ENCODE results near the gene FBF1. TPM values are rescaled to one million over a fixed set of nuclear protein-coding genes. Genes with fewer than 3 reads are reported as not detected.

The FBF1 gene
- total RNA-seq, 1 donor from 2014 or later: 2.8 TPM

GRCh38 chr17:75899353-75899752 is 41.5 kb downstream of the FBF1 start:
- Histone ChIP-seq H3K4me1 (peaks cover 47% of the 10 kb centered on the region), H3K4me3 (no peak overlapping the region), H3K9me3 (replicated peaks) (no peaks in the 10 kb centered on the region), H3K36me3 (peaks cover 50% of the 10 kb centered on the region), H3K27me3 (ENCODE audit: low read depth) (no peaks in the 10 kb centered on the region), H3K27ac (replicated peaks) (no peak overlapping the region)
- no peak for TF ChIP-seq CTCF (IDR thresholded peaks at IDR 0.05; ENCODE audit: borderline replicate concordance)
- no peak for DNase-seq
- intact Hi-C loops (cut with micrococcal nuclease): no loop called here

- Histone ChIP-seq H3K4me1 (peaks cover 45% of the 10 kb centered on the region), H3K36me3 (peaks cover 50% of the 10 kb centered on the region), H3K9me3 (replicated peaks) (no peaks in the 10 kb centered on the region), H3K27ac (replicated peaks) (no peak overlapping the region), H3K4me3 (no peak overlapping the region), H3K27me3 (ENCODE audit: low read depth) (no peaks in the 10 kb centered on the region)
- intact Hi-C loops (cut with micrococcal nuclease): no loop called here
- TF ChIP-seq CTCF (IDR thresholded peaks at IDR 0.05; ENCODE audit: borderline replicate concordance): no peak
- no peak for DNase-seq
These were observed 42.1 kb downstream of the FBF1 start for GRCh38 chr17:75898791-75899190.

GRCh38 chr17:75898065-75898464 is 42.8 kb downstream of the FBF1 start:
- H3K9me3 ChIP-seq (replicated peaks): no peaks in the 10 kb centered on the region
- H3K4me3 ChIP-seq: no peak overlapping the region
- no peak overlapping the region for H3K27ac ChIP-seq (replicated peaks)
- no peak for DNase-seq
- H3K27me3 ChIP-seq (ENCODE audit: low read depth): no peaks in the 10 kb centered on the region
- TF ChIP-seq CTCF (IDR thresholded peaks at IDR 0.05; ENCODE audit: borderline replicate concordance): no peak
- peaks cover 40% of the 10 kb centered on the region for H3K4me1 ChIP-seq
- H3K36me3 ChIP-seq: peaks cover 49% of the 10 kb centered on the region
- intact Hi-C loops (cut with micrococcal nuclease): no loop called here

GRCh38 chr17:75897160-75898019 is 43.5 kb downstream of the FBF1 start:
- Histone ChIP-seq H3K9me3 (replicated peaks) (no peaks in the 10 kb centered on the region), H3K27me3 (ENCODE audit: low read depth) (no peaks in the 10 kb centered on the region), H3K4me1 (peaks cover 36% of the 10 kb centered on the region), H3K36me3 (peaks cover 44% of the 10 kb centered on the region), H3K27ac (replicated peaks) (peak overlapping the region; percentile 99), H3K4me3 (peak overlapping the region; percentile 75)
- intact Hi-C loops (cut with micrococcal nuclease): no loop called here
- DNase-seq: no peak
- no peak for TF ChIP-seq CTCF (IDR thresholded peaks at IDR 0.05; ENCODE audit: borderline replicate concordance)

GRCh38 chr17:75896415-75897159 is 44.3 kb downstream of the FBF1 start, which contains the start of gene TRIM65:
TSS of gene TRIM65 (minus strand) at chr17:75896951. CDS start at chr17:75896937, 14 bp downstream.
- peak; percentile 90 for DNase-seq
- Histone ChIP-seq H3K36me3 (peaks cover 43% of the 10 kb centered on the region), H3K4me3 (peak within 1 kb of the TSS; percentile 75), H3K4me1 (peaks cover 42% of the 10 kb centered on the region), H3K9me3 (replicated peaks) (no peaks in the 10 kb centered on the region), H3K27ac (replicated peaks) (peak within 1 kb of the TSS; percentile 99), H3K27me3 (ENCODE audit: low read depth) (no peaks in the 10 kb centered on the region)
- intact Hi-C loops (cut with micrococcal nuclease): no loop called here
- TF ChIP-seq CTCF (IDR thresholded peaks at IDR 0.05; ENCODE audit: borderline replicate concordance): peak; percentile 62
